ENCODE results near the gene RUFY3. TPM values are rescaled to one million over a fixed set of nuclear protein-coding genes. Genes with fewer than 3 reads are reported as not detected.
"Not testable (repeated sequence)": the region's sequence is repeated elsewhere in the genome, so short reads cannot be mapped to it uniquely, and the experiment has no call there.

RUFY3 gene
- total RNA-seq, 1 experiment from 2014 or later: 32.9 TPM

DNA sequence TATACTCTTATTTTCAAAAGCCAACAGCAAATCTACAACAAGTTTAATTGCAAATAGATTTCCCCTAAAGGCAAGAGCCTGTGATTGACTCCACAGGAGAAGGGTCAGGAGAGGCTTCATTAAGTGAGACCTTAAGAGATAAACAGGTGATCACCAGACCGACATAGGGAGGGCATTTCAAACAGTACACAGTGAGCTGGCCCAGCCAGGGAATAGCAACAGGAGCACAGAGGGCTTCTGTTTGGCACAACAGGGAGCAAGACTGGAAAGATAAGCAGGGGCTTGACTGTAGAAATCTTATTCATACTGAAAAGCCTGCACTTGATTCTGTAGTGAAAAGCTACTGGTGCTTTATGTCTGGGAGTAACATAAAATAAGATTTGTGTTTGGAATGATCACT, 3.9 kb downstream of the RUFY3 start:
- Histone ChIP-seq H3K9me2 (ENCODE audit: insufficient read depth) (no peaks in the 10 kb centered on the region), H3K9me3 (ENCODE audit: control insufficient read depth in 1 of 2, insufficient read depth in 1 of 2, low read depth in 1 of 2, low read length in 2 of 2) (no peaks in the 10 kb centered on the region), H3K27ac (ENCODE audit: low read depth, low read length) (no peak overlapping the region), H3K27me3 (ENCODE audit: insufficient read depth, low read length) (no peaks in the 10 kb centered on the region), H3K4me1 (ENCODE audit: control insufficient read depth in 1 of 2, insufficient read depth in 2 of 2, low read length in 2 of 2) (peaks cover 0 to 3% of the 10 kb centered on the region in 2 experiments; a peak in 1 of 4 replicates), H3K36me3 (ENCODE audit: control insufficient read depth in 1 of 2, insufficient read depth in 2 of 2, low read length in 2 of 2) (no peaks in the 10 kb centered on the region), H3K4me3 (replicated peaks in 1 of 2; ENCODE audit: low read depth in 1 of 2, low read length in 2 of 2) (no peak overlapping the region), H3K79me2 (ENCODE audit: insufficient read depth, low read length) (0 out of 2 replicates have a peak, but pooled peaks cover 4% of the 10 kb centered on the region), H4K20me1 (ENCODE audit: insufficient read depth) (no peaks in the 10 kb centered on the region), H2AFZ (ENCODE audit: low read depth, low read length, poor library complexity, severe bottlenecking) (no peak overlapping the region), H3K4me2 (ENCODE audit: low read length) (no peak overlapping the region), H3K9ac (ENCODE audit: low read length) (no peak overlapping the region)
- no peak for TF ChIP-seq EGR1 (IDR thresholded peaks at IDR 0.05; ENCODE audit: low read depth)
- TF ChIP-seq, protein P1, sequence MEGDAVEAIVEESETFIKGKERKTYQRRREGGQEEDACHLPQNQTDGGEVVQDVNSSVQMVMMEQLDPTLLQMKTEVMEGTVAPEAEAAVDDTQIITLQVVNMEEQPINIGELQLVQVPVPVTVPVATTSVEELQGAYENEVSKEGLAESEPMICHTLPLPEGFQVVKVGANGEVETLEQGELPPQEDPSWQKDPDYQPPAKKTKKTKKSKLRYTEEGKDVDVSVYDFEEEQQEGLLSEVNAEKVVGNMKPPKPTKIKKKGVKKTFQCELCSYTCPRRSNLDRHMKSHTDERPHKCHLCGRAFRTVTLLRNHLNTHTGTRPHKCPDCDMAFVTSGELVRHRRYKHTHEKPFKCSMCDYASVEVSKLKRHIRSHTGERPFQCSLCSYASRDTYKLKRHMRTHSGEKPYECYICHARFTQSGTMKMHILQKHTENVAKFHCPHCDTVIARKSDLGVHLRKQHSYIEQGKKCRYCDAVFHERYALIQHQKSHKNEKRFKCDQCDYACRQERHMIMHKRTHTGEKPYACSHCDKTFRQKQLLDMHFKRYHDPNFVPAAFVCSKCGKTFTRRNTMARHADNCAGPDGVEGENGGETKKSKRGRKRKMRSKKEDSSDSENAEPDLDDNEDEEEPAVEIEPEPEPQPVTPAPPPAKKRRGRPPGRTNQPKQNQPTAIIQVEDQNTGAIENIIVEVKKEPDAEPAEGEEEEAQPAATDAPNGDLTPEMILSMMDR (IDR thresholded peaks at IDR 0.05 in 2 of 3, conservative IDR thresholded peaks at IDR 0.05 in 1 of 3; ENCODE audit: borderline replicate concordance in 1 of 3, insufficient read depth in 1 of 3, low read depth in 2 of 3, low read length in 2 of 3): no peak
- TF ChIP-seq SP1 (IDR thresholded peaks at IDR 0.05; ENCODE audit: low read depth): no peak
- TF ChIP-seq SIN3A (IDR thresholded peaks at IDR 0.05; ENCODE audit: low read depth): no peak
- TF ChIP-seq CEBPB (IDR thresholded peaks at IDR 0.05; ENCODE audit: low read depth): no peak
- TF ChIP-seq EZH2 (IDR thresholded peaks at IDR 0.05): no peak
- no peak for TF ChIP-seq EZH2phosphoT487 (IDR thresholded peaks at IDR 0.05; ENCODE audit: borderline replicate concordance)
- no peak for TF ChIP-seq REST (IDR thresholded peaks at IDR 0.05; ENCODE audit: low read depth)
- ChIA-PET POLR2A (no interaction called here), CTCF (no interaction called here), RAD21 (ENCODE audit: low non-redundant PET in 1 of 2, low total read pairs in 2 of 2, uncharacterized antibody in 2 of 2, unreplicated experiment in 2 of 2) (no interaction called here)
- intact Hi-C loops (cut with micrococcal nuclease): no loop called here
- DNase-seq (ENCODE audit: low read depth, low spot score) (no peak), ATAC-seq (no peak)
- BruUV-seq (replicated peaks): no TSS peak

- H3K4me3 ChIP-seq (replicated peaks in 1 of 2; ENCODE audit: low read depth in 1 of 2, low read length in 2 of 2); H3K4me2 ChIP-seq (ENCODE audit: low read length); H3K79me2 ChIP-seq (ENCODE audit: insufficient read depth, low read length); POLR2A ChIA-PET; BruUV-seq (replicated peaks); intact Hi-C loops (cut with micrococcal nuclease); H3K27ac ChIP-seq (ENCODE audit: low read depth, low read length); CTCF ChIA-PET; H3K4me1 ChIP-seq (ENCODE audit: control insufficient read depth in 1 of 2, insufficient read depth in 2 of 2, low read length in 2 of 2); RAD21 ChIA-PET (ENCODE audit: low non-redundant PET in 1 of 2, low total read pairs in 2 of 2, uncharacterized antibody in 2 of 2, unreplicated experiment in 2 of 2); H4K20me1 ChIP-seq (ENCODE audit: insufficient read depth); DNase-seq (ENCODE audit: low read depth, low spot score); H3K36me3 ChIP-seq (ENCODE audit: control insufficient read depth in 1 of 2, insufficient read depth in 2 of 2, low read length in 2 of 2); H3K27me3 ChIP-seq (ENCODE audit: insufficient read depth, low read length); H3K9me3 ChIP-seq (ENCODE audit: control insufficient read depth in 1 of 2, insufficient read depth in 1 of 2, low read depth in 1 of 2, low read length in 2 of 2); H2AFZ ChIP-seq (ENCODE audit: low read depth, low read length, poor library complexity, severe bottlenecking); H3K9me2 ChIP-seq (ENCODE audit: insufficient read depth); ATAC-seq; H3K9ac ChIP-seq (ENCODE audit: low read length): not testable (repeated sequence)
Measured at GRCh38 chr4:70726515-70726914, 4.8 kb downstream of the RUFY3 start.

Measured in HCT116 (cell line).